Smooth muscle cell (in vitro differentiated cells): Measurements from ENCODE around the gene NUBPL. TPM values are rescaled to one million over a fixed set of nuclear protein-coding genes. Genes with fewer than 3 reads are reported as not detected.

Experiments
- DNase-seq: peaks from one replicate; lab custom pipeline; 2025; ENCODE audit not compliant: unreplicated experiment; lab: John Stamatoyannopoulos, UW
- H2AFZ ChIP-seq: fragments of 200-600 bp; sonication (generic); 2 replicates; pipeline ENCODE4 v1.6.0; 2016; ENCODE audit warnings: antibody characterized with exemption, low read depth, mild to moderate bottlenecking
- H3F3A ChIP-seq: fragments of 200-600 bp; sonication (generic); 2 replicates; pipeline ENCODE4 v1.6.0; 2017; ENCODE audit warnings: antibody characterized with exemption, low read depth
- H3K27ac ChIP-seq: fragments of 200-600 bp; sonication (generic); 2 replicates; pipeline ENCODE4 v1.5.1; 2016; ENCODE audit warnings: low read depth, mild to moderate bottlenecking
- H3K27me3 ChIP-seq: fragments of 200-600 bp; sonication (generic); 2 replicates; pipeline ENCODE4 v1.6.1; 2016; ENCODE audit warnings: low read depth, mild to moderate bottlenecking
- H3K36me3 ChIP-seq: fragments of 200-600 bp; sonication (generic); 2 replicates; pipeline ENCODE4 v1.5.1; 2016; ENCODE audit warnings: low read depth
- H3K4me1 ChIP-seq: fragments of 200-600 bp; sonication (generic); 2 replicates; pipeline ENCODE4 v1.5.1; 2016; ENCODE audit warnings: low read depth
- H3K4me2 ChIP-seq: fragments of 200-600 bp; sonication (generic); 2 replicates; pipeline ENCODE4 v1.6.0; 2016; ENCODE audit warnings: mild to moderate bottlenecking
- H3K4me3 ChIP-seq: fragments of 200-600 bp; sonication (generic); 2 replicates; pipeline ENCODE4 v1.5.1; 2016; ENCODE audit warnings: mild to moderate bottlenecking
- H3K79me2 ChIP-seq: fragments of 200-600 bp; sonication (generic); 2 replicates; pipeline ENCODE4 v1.6.0; 2016; ENCODE audit warnings: low read depth, mild to moderate bottlenecking
- H3K9ac ChIP-seq: fragments of 200-600 bp; sonication (generic); 2 replicates; pipeline ENCODE4 v1.6.0; 2016; ENCODE audit warnings: low read depth
- H3K9me3 ChIP-seq: fragments of 200-600 bp; sonication (generic); replicated peaks from 2 replicates; pipeline ENCODE4 v1.5.1; 2016; ENCODE audit warnings: low read depth
- H4K20me1 ChIP-seq: fragments of 200-600 bp; sonication (generic); 2 replicates; pipeline ENCODE4 v1.6.0; 2016; ENCODE audit warnings: low read depth
- WGBS: methylation state at CpG from one replicate; pipeline ENCODE4 v1.1.7; 2016; ENCODE audit warnings: low lambda C conversion rate; 5-methylcytosine and 5-hydroxymethylcytosine counted together
- polyA plus RNA-seq: library from polyadenylated mRNA; unstranded; fragments of >200 nt; fragmentation: Nextera tagmentation; extraction: Ambion mirVana; gene quantifications from 2 replicates; pipeline ENCODE4 v1.2.1, GENCODE V29; 2016
- total RNA-seq: library from RNA; depleted of rRNA; stranded (reverse); fragments of >200 nt; gene quantifications from 2 replicates; pipeline ENCODE4 v1.2.3, GENCODE V29; 2014
- TF ChIP-seq, protein P1 (sequence below): fragments of 200-600 bp; sonication (generic); IDR thresholded peaks from 2 replicates; pipeline ENCODE4 v1.5.1; 2017; ENCODE audit warnings: borderline replicate concordance, mild to moderate bottlenecking, antibody characterized with exemption; ENCODE audit not compliant: insufficient read depth, poor library complexity, severe bottlenecking

NUBPL gene
- total and polyA plus RNA-seq, 2 experiments from 2014 or later = 9.1 to 11.7 TPM

DNA sequence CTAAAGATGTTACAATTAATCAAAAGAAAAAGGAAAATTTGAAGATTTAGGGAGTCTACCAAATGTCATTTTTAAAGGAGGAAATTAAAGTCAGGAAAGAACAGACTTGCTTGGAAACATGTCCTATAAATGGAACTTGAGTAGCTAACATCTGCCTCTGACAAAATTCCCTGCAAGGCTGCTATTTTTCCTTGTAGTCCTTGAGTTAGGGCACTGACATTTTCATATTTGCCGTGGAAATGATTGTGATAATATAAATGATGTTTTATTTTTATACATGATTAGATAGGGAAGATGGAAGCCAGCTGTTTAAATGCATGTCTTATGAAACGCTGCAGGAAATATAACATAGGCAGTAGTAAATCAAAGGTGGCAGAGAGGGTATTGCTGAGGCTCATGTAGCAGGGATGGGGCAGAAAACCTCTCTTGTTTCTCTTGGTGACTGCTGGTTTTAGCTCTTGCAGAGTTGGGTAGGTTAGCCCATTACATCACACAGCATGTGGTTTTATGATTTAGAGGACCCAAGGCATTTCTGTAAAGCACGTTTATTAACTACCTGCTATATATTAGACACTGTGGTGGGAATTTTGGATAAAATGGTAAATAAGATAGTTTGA, 21.7 kb downstream of the NUBPL start:
- Histone ChIP-seq H3K4me3 (no peak overlapping the region), H2AFZ (no peak overlapping the region), H3K27ac (peak overlapping the region; percentile 33), H3K4me1 (peaks cover 22% of the 10 kb centered on the region), H3F3A (no peaks in the 10 kb centered on the region), H3K79me2 (no peaks in the 10 kb centered on the region), H3K9ac (no peak overlapping the region), H3K4me2 (peak overlapping the region; percentile 50), H3K9me3 (no peaks in the 10 kb centered on the region), H3K36me3 (no peaks in the 10 kb centered on the region), H3K27me3 (no peaks in the 10 kb centered on the region), H4K20me1 (no peaks in the 10 kb centered on the region)
- TF ChIP-seq, protein P1, sequence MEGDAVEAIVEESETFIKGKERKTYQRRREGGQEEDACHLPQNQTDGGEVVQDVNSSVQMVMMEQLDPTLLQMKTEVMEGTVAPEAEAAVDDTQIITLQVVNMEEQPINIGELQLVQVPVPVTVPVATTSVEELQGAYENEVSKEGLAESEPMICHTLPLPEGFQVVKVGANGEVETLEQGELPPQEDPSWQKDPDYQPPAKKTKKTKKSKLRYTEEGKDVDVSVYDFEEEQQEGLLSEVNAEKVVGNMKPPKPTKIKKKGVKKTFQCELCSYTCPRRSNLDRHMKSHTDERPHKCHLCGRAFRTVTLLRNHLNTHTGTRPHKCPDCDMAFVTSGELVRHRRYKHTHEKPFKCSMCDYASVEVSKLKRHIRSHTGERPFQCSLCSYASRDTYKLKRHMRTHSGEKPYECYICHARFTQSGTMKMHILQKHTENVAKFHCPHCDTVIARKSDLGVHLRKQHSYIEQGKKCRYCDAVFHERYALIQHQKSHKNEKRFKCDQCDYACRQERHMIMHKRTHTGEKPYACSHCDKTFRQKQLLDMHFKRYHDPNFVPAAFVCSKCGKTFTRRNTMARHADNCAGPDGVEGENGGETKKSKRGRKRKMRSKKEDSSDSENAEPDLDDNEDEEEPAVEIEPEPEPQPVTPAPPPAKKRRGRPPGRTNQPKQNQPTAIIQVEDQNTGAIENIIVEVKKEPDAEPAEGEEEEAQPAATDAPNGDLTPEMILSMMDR = no peak
- 88% methylated on average over 3 of the region's 3 CpGs for WGBS
- no peak for DNase-seq

GRCh38 chr14:31590206-31590605, 29.0 kb downstream of the NUBPL start:
- Histone ChIP-seq H3K9ac (no peak overlapping the region), H3K27me3 (no peaks in the 10 kb centered on the region), H3K4me2 (no peak overlapping the region), H3K27ac (no peak overlapping the region), H3K36me3 (no peaks in the 10 kb centered on the region), H3K4me1 (no peaks in the 10 kb centered on the region), H4K20me1 (no peaks in the 10 kb centered on the region), H3F3A (no peaks in the 10 kb centered on the region), H3K4me3 (no peak overlapping the region), H2AFZ (no peak overlapping the region), H3K79me2 (no peaks in the 10 kb centered on the region), H3K9me3 (no peaks in the 10 kb centered on the region)
- 97% methylated on average over 2 of the region's 2 CpGs for WGBS
- TF ChIP-seq, protein P1 = no peak
- DNase-seq = no peak

DNA sequence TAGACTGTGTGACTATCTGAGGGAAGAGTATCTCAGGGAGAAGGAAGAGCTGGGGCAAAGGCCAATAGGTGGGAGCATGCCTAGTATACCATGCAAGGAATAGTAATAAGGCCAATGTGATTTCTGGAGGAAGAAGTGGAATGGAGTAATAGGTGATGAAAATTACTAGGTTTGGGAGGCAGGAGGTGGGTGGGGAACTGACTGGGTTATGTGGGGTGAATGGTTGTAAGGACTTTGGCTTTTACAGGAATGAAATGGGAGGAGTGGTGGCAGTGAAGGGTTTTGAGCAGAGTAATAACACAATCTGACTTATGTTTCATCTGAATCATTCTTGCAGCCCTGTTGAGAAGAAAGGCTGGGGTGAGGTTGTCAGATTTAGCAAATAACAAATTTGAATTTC, 30.9 kb downstream of the NUBPL start:
- no peak overlapping the region for H3K4me3 ChIP-seq
- H3K4me1 ChIP-seq = no peaks in the 10 kb centered on the region
- H3K4me2 ChIP-seq = no peak overlapping the region
- H3K9me3 ChIP-seq = no peaks in the 10 kb centered on the region
- no peak overlapping the region for H3K27ac ChIP-seq
- no peak overlapping the region for H2AFZ ChIP-seq
- no peak overlapping the region for H3K9ac ChIP-seq
- no peaks in the 10 kb centered on the region for H3K36me3 ChIP-seq
- H3K79me2 ChIP-seq = no peaks in the 10 kb centered on the region
- H4K20me1 ChIP-seq = no peaks in the 10 kb centered on the region
- H3K27me3 ChIP-seq = no peaks in the 10 kb centered on the region
- TF ChIP-seq, protein P1 = no peak
- no peak for DNase-seq
- H3F3A ChIP-seq = no peaks in the 10 kb centered on the region

- no peak overlapping the region for H3K4me2 ChIP-seq
- no peaks in the 10 kb centered on the region for H3F3A ChIP-seq
- H3K27me3 ChIP-seq = no peaks in the 10 kb centered on the region
- no peak overlapping the region for H3K27ac ChIP-seq
- no peaks in the 10 kb centered on the region for H4K20me1 ChIP-seq
- H3K4me3 ChIP-seq = no peak overlapping the region
- no peaks in the 10 kb centered on the region for H3K9me3 ChIP-seq
- H3K4me1 ChIP-seq = no peaks in the 10 kb centered on the region
- DNase-seq = no peak
- no peak overlapping the region for H3K9ac ChIP-seq
- no peaks in the 10 kb centered on the region for H3K79me2 ChIP-seq
- no peaks in the 10 kb centered on the region for H3K36me3 ChIP-seq
- TF ChIP-seq, protein P1 = no peak
- WGBS = 100% methylated on average over 2 of the region's 2 CpGs
- no peak overlapping the region for H2AFZ ChIP-seq
Observed at GRCh38 chr14:31592631-31593030, 31.4 kb downstream of the NUBPL start.
